ENCODE data around the gene WFDC10B.
"Not testable (repeated sequence)": the region's sequence is repeated elsewhere in the genome, so short reads cannot be mapped to it uniquely, and the experiment has no call there.

The WFDC10B gene

GRCh38 chr20:45649312-45649863, 55.4 kb downstream of the WFDC10B start:
- DNase-seq (ENCODE audit: low read depth in 1 of 2, low spot score in 1 of 2): no peak

DNA sequence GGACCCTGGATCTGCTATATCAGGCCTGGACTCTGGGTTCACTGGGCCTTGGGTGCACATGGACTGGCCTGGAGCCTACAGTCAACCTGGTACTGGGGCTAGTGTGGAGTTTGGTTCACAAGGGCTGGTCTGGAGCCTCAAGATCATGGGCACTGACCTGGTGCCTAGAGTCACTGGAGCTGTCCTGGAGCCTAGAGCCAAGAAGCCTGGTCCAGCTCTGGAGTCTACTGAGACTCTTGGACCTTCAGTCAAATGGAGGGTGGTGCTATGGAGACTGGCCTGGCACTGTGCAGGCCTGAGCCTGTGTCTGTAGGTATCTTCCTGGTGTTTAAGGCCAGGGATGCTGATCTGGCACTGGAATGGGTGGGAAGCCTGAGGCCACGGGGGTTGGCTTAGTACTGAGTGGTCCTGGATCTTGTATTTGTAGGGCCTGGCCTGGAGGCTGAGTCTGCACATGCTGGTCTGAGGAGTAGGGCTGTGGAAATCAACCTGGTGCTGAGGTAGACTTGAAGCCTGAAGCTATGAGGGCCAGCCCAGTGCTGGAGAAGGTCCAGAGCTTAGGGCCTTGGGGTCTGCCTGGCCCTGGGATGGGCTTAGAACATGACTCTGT, 57.3 kb downstream of the WFDC10B start:
- no peak for DNase-seq (ENCODE audit: low read depth in 1 of 2, low spot score in 1 of 2)

DNA sequence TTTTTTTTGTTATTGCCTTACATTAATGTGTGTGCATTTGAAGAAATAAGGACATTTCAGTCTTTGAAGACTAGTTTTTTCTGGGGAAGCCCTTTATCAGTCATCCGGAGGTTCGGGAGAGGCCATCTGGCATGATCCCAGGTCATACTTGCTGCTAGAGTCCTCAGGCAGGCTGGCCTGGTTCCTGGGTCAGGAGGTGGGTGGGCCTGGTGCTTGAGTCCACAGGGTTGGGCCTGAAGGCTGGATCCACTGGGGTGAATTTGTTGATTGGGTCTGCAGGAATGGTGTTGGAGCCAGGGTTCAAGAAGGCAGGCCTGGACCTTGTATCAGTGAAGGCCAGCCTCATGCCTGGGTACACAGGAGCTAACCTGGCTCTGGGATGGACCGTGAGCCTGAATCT, 57.9 kb downstream of the WFDC10B start:
- DNase-seq (ENCODE audit: low read depth in 1 of 2, low spot score in 1 of 2): no peak

GRCh38 chr20:45645869-45646268, 59.0 kb downstream of the WFDC10B start:
- not testable (repeated sequence) for DNase-seq (ENCODE audit: low read depth in 1 of 2, low spot score in 1 of 2)

- not testable (repeated sequence) for DNase-seq (ENCODE audit: low read depth in 1 of 2, low spot score in 1 of 2)
Observed at GRCh38 chr20:45641076-45641475, 63.7 kb downstream of the WFDC10B start.

GRCh38 chr20:45639687-45640086, 65.1 kb downstream of the WFDC10B start:
- DNase-seq (ENCODE audit: low read depth in 1 of 2, low spot score in 1 of 2): no peak

DNA sequence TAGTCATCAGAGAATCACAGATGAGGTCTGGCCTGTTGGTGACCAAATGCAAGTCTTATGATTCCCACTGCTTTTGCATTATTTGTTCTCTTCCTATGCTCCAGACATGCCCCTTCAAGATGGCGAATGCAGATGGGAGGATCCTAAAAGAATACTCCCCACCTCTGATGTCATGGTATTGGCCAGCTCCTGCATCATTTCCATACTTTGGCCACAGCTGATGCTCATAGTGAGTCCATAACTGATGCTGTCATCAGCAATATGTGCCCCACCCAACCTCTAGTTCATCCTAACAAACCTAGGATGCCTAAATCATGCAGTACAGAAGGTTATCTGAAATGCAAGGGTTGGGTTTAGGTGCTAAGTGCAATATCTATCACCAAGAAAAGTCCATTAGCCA, 68.3 kb downstream of the WFDC10B start:
- no peak for DNase-seq (ENCODE audit: low read depth in 1 of 2, low spot score in 1 of 2)
